HG02571 (cell line): ENCODE data around the gene ORAI1.
"Not testable (repeated sequence)": the region's sequence is repeated elsewhere in the genome, so short reads cannot be mapped to it uniquely, and the experiment has no call there.

Experiments used
- ATAC-seq: cut with Tn5 transposase; IDR thresholded peaks from one replicate; pipeline ENCODE4 v1.9.1; 2021; ENCODE audit warnings: mild to moderate bottlenecking, moderate library complexity; ENCODE audit not compliant: unreplicated experiment

The ORAI1 gene

DNA sequence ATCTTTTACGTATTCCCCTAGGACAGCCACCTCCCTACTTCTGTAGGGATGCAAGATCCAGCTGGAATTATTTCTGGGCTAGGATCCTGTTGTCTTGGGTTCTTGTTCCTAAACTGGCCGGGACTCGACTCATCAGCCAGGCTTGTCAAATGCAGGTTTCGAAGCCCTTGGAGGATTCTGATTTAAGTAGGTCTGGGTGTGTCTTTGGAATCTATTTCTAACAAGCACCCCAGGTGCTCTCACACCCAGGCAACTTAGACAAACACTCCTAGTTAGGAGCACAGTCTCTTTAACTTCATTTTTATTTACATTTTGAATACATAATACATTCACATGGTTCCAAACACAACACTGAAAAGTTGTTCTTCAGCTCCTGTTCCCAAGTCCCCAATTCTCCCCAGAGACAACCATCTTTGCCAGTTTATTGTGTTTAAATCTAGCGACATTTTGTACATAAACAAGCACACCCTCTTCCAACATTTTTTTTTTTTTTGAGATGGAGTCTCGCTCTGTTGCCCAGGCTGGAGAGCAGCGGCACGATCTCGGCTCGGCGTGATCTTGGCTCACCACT lies 22.2 kb downstream of the ORAI1 start:
- ATAC-seq, result no peak

DNA sequence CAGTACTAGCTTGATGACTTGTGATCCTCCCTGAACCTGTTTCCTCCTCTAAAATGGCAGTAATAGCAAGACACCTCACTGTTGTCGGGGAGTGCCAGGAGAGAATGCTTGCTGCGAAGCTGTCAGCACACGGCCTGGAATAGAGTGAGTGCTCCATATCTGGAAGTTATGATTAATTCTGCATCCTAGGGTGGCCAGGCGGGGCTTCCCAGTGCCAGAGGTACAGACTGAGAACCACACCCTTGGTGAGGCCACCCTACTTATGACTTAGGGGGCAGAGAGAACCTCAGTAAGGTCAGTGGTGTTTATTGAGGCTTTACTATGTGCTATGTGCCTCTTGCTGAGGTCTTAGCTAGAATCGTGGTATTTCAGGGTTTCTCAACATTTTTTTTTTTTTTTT lies 23.0 kb downstream of the ORAI1 start:
- ATAC-seq, result no peak

DNA sequence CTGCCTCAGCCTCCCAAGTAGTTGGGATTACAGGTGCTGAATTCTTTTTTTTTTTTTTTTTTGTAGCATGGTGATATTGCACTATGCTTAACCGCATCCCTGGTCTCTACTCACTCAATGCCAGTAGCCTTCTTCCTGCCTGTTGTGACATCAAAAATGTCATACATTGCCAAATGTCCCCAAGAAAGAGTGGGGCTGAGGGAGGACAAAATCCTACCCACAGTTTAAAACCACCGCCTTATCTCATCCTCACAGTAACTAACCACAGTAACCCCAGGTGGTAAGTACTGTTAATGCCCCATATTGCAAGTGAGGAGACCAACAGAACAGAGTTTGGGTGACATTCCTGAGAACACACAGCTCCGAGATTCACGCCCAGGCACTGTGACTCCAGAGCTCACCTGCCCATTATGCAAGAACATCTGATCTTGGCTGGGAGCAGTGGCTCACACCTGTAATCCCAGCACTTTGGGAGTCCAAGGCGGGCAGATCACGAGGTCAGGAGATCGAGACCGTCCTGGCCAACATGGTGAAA lies 23.6 kb downstream of the ORAI1 start:
- no peak for ATAC-seq

DNA sequence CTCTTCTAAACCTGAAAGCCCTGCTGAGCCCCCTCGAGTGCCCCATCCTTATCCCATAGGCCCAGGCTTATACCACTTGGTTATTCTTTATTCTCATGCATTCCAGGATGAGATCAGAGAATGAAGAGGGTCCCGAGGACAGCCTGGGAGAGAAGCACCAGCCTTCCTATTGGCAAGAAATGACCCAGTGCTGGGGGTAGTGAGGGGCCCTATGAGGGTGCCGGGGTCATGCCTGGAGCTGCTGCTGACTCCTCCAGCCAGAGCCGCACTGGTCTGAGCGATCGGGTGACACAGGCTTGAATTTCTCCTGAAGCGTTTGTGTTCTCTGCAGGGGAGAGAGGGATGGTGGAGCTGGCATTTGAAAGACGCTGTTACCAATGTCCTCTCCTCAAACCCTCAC lies 25.0 kb downstream of the ORAI1 start:
- ATAC-seq, result no peak

DNA sequence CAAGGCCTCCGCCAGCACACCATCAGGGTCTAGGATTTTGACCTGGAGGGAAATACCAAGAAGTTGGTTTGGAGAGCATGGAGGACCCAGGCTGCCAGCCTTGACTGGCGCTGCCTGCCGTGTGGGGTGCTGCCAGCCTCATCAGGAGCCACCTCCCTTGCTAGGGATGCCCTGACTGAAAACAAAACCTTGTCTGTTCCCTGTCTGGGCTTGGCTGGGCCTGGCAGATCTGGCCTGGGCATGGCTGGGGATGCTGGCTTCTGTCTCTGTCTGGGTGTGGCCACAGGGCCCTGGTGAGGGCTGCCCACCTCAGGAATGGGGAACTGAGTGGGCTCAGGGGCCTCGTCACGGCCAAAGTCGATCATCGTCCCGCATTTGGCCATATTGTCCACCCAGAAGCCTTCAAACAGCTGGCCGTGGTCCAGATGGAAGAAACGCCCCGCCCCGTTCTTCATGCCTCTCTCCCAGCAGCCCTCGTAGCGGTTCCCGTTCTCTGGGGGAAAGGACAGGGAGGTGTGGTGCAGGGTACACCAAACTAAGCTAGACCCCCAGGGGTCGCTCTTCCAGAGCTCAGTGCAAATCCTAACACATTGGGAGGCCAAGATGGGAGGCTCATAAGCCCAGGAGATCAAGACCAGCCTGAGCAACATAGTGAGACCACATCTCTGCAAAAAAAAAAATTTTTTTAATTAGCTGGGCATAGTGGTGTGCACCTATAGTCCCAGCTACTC lies 26.6 kb downstream of the ORAI1 start:
- no peak for ATAC-seq

- ATAC-seq, result no peak
These were observed 27.7 kb downstream of the ORAI1 start for GRCh38 chr12:121653999-121654398.

DNA sequence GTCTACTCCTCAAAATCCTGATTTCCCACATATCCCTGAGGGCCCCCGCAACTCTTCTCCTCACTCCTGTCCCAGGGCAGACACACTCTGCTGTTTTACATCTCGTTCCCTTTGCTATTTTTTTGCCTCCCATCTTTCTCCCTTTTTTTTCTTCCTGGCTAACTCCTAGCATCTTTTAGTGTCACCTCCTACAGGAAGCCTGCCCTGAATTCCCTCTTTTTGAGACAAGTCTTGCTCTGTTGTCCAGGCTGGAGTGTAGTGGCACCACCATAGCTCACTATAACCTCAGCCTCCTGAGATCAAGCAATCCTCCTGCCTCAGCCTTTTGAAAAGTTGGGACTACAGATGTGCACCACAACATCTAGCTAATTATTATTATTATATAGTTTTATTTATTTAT lies 29.8 kb downstream of the ORAI1 start:
- no peak for ATAC-seq

GRCh38 chr12:121657305-121658008 lies 31.1 kb downstream of the ORAI1 start:
- ATAC-seq, result no peak

GRCh38 chr12:121661353-121662105 lies 35.2 kb downstream of the ORAI1 start:
- not testable (repeated sequence) for ATAC-seq

DNA sequence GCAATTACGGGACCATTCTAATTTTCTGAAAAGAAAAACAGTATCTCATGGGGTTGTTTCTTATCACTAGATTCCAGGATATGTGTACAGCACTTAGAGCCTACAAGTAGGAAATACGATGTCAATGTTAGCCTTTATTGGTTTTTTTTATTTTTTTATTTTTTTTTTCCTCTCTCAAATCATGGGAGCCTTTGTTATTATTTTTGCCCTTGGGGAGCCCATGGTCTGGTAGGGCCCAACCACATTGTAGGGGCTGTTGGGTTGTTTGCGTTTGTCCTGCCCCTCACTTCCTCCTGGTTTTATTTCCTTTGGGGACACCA lies 37.2 kb downstream of the ORAI1 start:
- no peak for ATAC-seq

DNA sequence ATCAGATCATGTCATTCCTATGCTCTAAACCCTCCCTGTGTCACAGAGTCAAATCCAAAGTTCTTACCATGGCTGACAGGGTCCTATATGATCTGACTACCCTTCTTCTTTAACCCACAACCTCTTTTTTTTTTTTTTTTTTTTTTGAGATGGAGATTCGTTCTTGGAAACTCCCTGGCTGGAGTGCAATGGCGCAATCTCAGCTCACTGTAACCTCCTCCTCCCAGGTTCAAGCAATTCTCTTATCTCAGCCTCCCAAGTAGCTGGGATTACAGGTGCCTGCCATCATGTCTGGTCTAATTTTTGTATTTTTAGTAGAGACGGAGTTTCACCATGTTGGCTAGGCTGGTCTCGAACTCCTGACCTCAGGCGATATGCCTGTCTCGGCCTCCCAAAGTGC lies 40.5 kb downstream of the ORAI1 start:
- ATAC-seq, result not testable (repeated sequence)

DNA sequence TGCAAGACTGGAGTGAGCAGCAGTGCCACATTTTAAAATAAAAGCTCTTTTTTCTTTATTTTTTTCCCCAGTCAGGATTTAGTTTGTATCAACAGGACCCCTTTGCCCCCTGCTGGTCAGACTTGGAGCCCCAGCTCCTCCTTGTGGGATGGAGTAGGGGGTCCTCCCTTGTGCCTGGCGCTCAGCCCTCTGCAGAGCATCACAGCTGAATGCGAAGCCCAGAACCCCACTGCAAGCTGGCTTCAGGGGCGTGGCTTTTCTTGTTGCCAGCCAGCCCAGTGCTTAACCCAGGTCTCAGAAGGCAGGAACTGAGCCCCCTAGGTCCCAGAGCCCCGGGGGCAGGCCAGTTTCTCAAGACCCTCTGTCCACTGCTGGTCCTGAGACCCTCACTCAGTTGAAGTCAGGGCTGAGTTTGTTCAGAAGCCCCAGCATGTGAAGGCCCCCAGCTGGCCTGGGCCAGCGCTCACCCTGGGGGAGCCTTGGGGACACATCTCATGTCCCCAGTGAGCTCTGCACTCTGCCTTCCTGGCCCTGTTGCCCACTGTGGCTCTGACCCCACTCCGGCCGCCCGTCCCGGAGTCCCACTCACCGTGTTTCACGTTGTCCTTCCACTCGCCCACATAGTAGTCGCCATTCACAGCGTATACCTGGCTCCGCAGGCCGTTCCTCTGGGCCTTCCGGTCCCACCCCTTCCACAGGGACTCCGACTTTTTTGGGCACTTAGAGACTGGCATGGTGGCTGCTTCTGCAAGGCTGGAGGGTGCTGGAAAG lies 42.6 kb downstream of the ORAI1 start:
- ATAC-seq, result no peak

- ATAC-seq, result no peak
These were observed 43.2 kb downstream of the ORAI1 start, which contains the start of gene MORN3 for GRCh38 chr12:121669521-121669900. Gene MORN3, minus strand, starts transcription at chr12:121669654. Its CDS starts 171 bp downstream, at chr12:121669483.

- no peak for ATAC-seq
These were observed 46.7 kb downstream of the ORAI1 start for GRCh38 chr12:121673013-121673511.

DNA sequence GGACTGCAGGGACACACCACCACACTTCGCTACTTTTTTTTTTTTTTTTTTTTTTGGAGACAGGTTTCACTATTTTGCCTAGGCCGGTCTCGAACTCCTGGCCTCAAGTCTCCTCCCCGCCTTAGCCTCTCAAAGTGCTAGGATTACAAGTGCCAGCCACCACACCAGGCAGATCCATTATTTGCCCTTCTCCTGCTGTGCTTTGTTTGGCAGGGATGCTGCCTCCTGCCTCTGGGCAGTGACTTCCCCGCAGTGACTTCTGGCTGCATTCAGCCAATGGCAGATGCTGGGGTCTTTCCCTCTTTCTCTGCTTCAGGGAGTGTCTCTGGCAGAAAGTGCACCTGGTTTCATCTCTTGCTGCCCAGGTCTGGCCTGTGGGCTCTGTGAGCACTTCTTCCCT lies 49.9 kb downstream of the ORAI1 start:
- no peak for ATAC-seq

GRCh38 chr12:121678305-121678704 lies 52.0 kb downstream of the ORAI1 start:
- ATAC-seq, result no peak

GRCh38 chr12:121678716-121679300 lies 52.5 kb downstream of the ORAI1 start:
- ATAC-seq, result no peak

- not testable (repeated sequence) for ATAC-seq
These were observed 53.4 kb downstream of the ORAI1 start for GRCh38 chr12:121679661-121680197.

- no peak for ATAC-seq
These were observed 62.6 kb downstream of the ORAI1 start for GRCh38 chr12:121688966-121689365.

DNA sequence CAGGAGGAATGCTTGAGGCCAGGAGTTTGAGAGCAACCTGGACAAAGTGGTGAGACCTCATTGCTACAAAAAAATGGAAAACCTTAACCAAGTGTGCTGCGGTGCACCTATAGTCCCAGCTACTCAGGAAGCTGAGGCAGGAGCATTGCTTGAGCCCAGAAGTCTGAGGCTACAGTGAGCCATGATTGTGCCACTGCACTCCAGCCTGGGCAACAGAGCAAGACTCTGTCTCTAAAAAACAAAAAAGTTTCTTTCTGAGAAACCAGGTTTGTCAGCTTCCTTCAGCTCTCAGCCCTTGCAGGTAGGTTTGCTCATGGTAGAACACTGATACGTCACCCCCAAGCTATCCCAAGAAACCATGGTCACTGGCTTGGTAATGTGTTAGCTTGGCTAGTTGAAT lies 63.1 kb downstream of the ORAI1 start:
- no peak for ATAC-seq
